B cell (primary cell): Measurements from ENCODE around the gene TMEM219.

Experiments used
- EZH2 ChIP-seq: IDR thresholded peaks from 2 replicates; pipeline ENCODE4 v1.6.1; 2012; ENCODE audit warnings: borderline replicate concordance, low read depth, mild to moderate bottlenecking, moderate library complexity, low read length; ENCODE audit not compliant: insufficient read depth, poor library complexity, severe bottlenecking
- TF ChIP-seq, protein P1 (sequence below): fragments of 200-600 bp; IDR thresholded peaks from one replicate; pipeline ENCODE4 v1.8.0; 2022; ENCODE audit warnings: antibody characterized with exemption, mild to moderate bottlenecking

DNA sequence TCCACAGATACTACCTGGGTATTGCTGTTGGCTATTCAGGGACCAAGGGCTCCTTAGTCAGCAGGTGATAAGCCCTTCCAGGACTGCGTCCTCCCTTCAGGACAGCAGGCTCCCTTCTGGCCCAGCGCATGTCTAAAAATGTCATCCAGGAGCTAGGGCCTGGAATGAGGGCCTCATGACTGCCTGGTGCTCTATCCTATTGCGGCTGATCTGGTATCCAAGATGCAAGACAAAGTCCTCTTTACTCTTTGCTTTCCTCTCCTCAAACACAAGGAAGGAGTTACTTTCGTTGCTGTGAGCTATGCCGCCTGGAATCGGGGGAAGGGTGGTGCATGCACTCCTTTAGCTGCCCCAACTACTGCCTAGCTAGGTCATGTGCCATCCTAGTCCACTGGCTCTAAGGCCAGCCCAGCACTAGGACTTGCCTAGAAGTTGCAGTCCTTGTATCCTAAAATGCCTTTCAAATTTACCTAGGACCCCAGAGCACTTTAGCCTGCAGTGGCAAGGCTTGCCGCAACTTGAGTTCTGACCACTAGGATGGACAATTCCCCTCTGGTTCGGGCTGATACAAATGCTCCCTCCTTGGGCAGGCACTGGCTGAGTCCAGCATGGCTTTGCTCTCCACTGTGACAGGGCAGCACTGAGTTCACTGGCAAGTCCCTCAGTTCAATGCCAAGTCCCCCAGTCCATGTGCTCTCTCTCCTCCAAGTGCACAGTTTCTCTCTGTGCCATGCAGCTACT is 10.1 kb upstream of the TMEM219 start:
- TF ChIP-seq, protein P1, sequence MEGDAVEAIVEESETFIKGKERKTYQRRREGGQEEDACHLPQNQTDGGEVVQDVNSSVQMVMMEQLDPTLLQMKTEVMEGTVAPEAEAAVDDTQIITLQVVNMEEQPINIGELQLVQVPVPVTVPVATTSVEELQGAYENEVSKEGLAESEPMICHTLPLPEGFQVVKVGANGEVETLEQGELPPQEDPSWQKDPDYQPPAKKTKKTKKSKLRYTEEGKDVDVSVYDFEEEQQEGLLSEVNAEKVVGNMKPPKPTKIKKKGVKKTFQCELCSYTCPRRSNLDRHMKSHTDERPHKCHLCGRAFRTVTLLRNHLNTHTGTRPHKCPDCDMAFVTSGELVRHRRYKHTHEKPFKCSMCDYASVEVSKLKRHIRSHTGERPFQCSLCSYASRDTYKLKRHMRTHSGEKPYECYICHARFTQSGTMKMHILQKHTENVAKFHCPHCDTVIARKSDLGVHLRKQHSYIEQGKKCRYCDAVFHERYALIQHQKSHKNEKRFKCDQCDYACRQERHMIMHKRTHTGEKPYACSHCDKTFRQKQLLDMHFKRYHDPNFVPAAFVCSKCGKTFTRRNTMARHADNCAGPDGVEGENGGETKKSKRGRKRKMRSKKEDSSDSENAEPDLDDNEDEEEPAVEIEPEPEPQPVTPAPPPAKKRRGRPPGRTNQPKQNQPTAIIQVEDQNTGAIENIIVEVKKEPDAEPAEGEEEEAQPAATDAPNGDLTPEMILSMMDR = no peak
- no peak for TF ChIP-seq EZH2
